AG08396 (cell line): ENCODE results near the gene DHRS4.
A peak's percentile ranks its signal among the peaks of the same experiment; 100 is the strongest.
"Not testable (repeated sequence)": the region's sequence is repeated elsewhere in the genome, so short reads cannot be mapped to it uniquely, and the experiment has no call there.

Experiments
- DNase-seq: peaks from one replicate; pipeline ENCODE4 v3.0.0; 2012; ENCODE audit warnings: low spot score, mixed read lengths

The DHRS4 gene

DNA sequence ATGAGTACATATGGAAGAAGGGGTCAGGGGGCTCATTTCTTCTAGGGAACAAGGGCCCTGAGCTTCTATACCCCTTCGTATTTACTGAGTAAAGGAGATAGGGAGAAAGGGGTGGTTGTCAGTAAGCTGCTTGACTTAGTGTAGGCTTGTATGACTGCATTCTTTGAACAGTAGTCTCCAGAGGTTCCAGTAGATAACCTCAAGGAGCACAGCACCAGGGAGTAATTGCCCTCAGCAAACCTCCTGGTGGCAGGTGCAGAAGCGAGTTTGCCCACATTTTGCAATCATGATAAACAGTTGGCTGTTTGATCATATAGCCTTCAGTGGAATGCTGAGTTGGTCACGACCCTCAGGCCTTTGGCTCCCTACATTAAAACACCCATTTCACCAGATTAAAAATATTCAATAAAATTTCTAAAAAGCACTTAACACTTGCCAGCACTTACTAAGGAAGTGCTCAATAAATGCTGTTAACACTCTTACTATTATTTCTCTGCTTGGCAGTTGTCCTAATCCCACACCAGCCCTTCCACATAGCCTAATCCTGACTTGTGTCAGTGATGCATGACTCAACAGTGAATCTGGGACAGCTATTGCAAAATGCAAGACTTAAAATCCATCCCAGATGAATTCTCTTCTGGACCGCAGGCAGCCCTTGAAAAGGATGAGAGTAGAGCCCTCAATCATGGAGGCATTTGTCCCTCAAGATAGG is 31.5 kb downstream of the DHRS4 start:
- peak; percentile 69 for DNase-seq

DNA sequence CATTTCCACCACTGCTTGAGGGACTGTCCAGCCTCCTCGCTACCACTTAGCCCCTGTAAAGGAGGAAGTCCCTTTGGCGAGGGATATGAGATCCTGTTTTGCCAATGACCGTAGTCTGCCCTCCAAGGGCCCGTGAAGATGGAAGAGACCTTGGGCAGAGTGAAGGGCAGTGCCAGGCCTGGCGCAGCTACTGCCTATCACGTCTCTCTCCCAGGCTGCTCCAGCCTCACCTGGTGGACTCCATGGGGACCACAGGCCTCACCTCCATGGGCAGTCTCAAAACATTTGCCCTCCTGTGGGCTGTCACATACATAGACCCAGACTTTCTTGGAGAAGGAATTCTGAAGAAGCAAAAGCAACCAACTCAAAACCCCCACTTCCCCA is 34.6 kb downstream of the DHRS4 start:
- DNase-seq = not testable (repeated sequence)

DNA sequence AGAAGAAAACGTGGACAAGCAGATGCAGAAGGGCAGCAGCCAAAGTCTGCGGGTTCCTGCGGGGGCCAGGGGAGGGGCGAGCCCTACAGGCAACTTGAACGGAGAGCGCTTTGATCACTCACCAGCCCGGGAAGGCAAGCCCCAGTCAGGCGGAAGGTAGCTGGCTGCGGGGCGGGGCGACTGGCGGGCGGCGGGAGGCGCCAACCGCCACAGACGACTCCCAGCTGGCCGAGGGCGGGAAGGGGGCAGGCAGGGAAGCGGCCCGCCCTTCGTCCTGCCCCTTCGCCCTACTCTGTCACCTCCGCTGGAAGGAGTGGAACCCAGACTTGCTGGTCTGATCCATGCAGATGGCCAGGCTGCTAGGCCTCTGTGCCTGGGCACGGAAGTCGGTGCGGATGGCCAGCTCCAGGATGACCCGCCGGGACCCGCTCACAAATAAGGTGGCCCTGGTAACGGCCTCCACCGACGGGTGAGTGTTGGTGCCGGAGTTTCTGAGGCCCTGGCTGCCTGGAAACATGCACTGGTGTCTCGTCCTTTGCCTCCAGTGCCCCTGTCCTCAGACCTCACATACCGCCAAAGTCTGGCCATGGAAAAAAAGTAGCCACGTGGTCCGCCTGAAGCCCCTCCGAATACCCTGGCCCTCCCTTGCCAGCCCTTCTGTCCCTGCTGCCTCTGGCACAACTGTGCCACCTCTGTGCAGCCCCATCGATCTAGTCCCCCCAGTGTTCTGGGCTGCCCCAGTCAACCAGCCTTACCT is 35.2 kb downstream of the DHRS4 start, which contains the start of gene DHRS4L2:
TSS of gene DHRS4L2 (plus strand) at position 323 of the 757 bp plus-strand sequence. CDS start at position 342, 19 bp downstream.
- peak; percentile 80 for DNase-seq

DNA sequence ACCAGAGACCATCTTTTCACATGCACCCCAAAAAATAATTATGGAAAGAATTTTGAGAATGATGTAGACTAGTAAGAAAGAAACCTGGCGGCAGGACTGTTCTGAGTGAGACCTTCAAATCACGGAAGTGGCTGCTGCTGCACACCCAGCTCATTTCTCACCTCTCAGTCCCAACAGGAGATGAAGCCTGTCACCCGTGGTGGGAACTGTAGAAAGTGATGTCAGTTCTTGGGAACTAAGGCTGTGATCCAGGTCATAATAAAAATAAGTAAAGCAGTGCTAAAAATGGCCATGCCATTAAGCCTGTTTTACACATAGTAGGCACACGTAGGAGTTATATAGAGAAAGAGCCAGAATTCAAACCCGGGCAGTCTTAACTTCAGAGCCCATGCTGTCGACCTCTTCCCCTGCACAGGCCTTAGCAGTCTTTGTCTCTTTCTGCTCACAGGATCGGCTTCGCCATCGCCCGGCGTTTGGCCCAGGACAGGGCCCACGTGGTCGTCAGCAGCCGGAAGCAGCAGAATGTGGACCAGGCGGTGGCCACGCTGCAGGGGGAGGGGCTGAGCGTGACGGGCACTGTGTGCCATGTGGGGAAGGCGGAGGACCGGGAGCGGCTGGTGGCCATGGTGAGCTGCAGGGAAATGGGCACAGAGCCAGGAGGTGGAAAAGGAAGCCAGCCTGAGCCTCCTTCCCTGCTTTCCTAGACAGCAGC is 36.3 kb downstream of the DHRS4 start:
- not testable (repeated sequence) for DNase-seq

DNA sequence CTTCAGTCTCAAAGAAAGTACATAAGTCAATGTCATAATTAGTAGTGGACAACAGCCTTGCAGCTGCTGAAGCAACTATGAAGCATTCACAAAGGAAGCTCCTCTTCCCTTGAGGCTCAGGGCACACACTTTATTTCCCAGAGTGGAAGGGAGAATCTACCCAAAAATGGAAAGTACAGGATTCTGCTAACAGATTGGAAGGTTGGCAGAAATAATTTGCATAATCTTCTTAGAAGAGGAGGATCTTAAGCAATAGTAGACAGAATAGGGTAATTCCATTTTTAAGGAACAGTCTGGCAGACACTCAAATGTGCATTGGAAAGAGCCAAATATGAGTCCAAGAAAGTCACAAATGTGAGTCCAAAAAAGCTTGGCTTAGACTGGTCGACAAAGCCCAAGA is 37.4 kb downstream of the DHRS4 start:
- not testable (repeated sequence) for DNase-seq

DNA sequence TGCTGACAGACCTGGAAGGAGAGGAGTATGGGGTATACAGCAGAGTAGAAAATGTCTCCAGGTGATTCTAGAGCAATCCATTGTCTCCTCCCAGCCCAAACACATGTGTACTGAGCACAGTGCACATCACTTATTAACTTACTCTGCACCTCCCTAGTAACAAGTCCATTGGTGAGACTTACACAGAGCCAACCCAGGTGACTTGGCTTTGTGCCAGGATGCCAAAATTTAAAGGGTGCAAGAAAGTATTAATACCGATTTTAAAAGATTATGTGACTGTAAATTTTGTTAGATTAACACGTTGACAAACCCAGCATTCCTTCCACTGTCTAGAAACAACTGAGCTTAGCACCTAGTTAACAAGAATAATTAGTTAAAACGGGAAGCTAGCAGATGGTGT is 39.5 kb downstream of the DHRS4 start:
- not testable (repeated sequence) for DNase-seq

DNA sequence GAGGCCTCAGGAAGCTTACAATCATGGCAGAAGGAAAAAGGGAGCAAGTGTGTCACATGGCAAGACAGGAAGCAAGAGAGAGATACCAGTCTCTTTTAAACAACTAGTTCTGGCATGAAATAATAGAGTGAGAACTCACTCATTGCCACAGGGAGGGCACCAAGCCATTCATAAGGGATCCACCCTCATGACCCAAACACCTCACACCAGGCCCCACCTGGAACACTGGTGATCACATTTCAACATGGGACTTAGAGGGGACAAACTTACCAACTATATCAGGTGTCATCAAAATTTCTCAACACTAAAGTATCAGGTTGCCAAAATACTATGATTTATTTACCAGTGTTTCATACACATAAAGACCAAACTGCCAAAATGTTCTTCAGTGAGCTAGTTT is 42.4 kb downstream of the DHRS4 start:
- not testable (repeated sequence) for DNase-seq

DNA sequence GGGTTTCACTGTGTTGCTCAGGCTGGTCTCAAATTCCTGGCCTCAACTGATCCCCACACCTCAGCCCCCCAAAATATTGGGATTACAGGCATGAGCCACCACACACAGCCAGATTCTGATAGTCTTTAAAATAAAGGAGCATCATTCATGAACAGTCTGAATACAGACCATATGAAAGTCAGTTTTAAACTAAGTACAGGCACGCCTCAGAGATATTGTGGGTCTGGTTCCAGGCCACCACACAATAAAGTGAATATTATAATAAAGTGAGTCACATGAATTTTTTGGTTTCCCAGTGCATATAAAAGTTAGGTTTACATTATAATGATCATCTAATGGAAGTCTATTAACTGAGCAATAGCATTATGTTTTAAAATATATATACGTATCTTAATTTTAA is 43.3 kb downstream of the DHRS4 start:
- not testable (repeated sequence) for DNase-seq

DNA sequence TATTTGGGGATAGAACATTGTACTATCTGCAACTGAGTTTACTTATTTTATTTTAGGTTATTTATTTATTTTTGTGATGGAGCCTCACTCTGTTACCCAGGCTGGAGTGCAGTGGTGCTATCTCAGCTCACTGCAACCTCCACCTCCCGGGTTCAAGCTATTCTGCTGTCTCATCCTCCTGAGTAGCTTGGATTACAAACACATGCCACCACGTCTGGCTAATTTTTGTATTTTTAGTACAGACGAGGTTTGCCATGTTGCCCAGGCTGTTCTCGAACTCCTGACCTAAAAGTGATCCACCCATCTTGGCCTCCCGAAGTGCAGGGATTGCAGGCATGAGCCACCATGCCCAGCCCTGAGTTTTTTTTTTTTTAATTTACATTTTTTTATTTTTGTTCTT is 46.1 kb downstream of the DHRS4 start:
- not testable (repeated sequence) for DNase-seq

DNA sequence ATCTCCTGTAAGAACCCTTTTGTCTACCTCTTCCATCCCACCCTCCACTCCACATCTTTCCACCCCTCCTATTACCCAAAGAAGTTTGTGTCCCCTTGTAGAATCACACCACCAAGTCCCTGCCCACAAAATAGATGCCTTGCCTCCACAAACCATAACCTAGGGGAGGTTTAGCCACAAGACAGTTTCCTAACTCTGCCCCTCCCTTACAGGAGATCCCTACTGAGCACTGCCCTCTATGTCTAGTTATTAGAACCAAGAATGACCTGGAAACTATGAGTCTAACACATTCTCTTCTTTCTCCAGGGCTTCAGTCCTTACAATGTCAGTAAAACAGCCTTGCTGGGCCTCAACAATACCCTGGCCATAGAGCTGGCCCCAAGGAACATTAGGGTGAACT is 47.5 kb downstream of the DHRS4 start:
- DNase-seq = not testable (repeated sequence)

DNA sequence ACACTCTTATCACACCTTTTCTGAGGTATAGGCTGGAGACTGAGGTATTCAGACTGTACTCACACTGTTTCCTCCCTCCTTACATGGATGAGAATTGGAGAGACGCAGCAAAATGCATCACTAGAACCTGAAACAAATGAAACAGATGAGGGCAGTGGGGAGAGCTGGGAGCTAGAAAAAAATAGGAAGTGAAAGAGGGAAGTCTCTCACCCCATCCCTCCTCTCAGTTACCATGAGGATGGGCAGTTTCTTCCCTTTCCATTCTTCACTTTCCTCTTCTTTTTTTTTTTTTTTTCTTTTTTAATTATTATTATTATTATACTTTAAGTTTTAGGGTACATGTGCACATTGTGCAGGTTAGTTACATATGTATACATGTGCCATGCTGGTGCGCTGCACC is 48.1 kb downstream of the DHRS4 start:
- not testable (repeated sequence) for DNase-seq

DNA sequence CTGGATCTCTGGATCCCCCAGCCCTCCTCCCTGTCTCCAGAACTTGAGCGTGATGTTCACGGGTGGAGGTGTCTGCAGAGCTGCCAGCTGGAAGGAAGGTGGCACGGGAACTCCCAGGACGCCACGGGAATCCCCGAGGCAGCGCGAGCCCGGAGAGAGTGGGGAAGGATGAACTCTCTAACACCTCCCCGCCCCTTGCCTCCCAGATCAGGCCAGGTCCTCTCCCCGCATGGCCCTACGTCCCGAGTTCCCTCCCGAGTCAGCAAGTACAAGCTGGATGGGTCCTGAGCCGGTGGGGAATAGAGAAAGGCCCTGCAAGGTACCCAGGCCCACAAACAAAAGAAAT is 52.9 kb downstream of the DHRS4 start:
- not testable (repeated sequence) for DNase-seq

DNA sequence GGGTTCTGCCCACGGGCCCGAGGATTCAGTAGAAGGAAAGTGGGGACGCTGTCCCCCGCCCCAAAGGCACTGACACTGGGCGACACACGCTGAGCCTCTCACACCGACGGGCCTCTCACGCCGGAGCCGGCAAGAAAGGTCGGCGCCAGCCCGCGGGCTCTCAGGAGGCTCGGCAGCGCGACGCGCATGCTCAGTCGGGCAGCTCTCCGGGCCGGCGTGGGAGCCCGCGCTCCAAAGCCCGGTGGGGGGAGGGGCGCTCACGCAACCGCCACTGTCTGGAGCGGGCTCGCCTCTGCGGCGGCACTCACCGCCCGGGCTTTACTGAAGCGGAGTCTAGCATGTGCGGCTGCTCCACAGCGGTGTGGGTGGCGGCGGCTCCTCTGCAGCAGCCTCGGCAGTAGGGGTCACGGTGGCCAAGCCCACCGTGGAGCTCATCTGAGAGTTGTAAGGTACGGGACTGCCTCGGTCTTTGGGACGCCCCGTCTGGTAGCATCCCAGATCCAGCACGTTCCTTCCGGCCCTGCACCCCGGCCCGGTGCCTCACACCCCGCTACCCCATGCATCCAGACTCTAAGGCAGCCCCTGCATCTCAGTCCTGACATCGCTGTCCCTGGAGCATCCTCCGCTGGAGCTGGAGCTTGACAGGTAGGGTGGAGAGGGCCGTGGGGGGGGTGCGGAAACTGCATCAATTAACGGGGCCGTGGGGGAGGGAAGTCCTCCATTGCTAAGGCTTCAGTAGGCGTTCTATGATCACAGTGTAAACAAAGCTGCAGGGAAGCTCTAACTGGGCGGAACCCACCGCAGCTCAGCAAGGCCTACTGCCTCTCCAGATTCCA is 53.5 kb downstream of the DHRS4 start:
- not testable (repeated sequence) for DNase-seq

DNA sequence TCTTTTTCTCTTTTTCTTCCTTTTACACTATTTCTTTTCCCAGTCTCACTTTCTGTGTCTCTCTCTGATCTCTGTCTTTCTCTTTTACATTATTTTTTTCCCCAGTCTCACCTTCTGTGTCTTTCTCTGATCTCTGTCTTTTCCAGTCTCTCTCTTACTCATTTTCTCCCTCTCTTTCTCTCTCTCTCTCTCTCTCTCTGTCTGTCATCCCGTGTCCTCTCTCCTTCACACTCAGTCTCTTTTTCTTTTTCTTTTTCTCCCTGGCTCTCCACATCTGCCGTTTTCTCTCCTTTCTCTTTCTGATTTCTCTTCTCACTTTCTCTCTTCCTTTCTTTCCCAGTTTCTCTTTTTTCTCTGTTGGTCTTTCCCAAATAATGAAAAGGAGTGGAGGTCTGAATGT is 57.5 kb downstream of the DHRS4 start:
- no peak for DNase-seq

DNA sequence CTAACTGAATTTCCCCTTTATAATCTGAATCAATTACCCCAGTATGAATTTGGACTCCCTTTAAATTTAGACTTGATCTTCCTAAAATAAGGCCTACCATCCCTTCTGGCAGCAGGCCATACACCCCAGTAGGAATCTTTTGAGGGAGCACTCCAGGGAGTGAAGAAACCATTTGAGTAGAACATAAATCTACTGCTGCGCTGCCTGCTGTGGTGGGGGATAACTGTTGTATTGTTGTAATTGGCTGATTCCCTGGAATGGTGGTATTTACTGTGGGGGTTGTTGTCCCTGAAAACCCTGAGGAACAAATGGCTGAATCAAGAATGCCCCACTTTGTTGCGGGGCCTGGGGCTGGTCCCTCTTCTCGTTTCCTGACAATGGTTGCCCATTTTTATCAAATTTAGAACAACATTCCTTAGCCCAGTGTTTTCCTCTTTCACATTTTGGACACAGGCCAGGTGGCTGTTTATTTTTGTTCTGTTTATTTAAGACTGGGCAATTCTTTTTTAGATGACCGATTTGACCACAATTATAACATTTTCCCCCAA is 59.2 kb downstream of the DHRS4 start:
- DNase-seq = not testable (repeated sequence)

DNA sequence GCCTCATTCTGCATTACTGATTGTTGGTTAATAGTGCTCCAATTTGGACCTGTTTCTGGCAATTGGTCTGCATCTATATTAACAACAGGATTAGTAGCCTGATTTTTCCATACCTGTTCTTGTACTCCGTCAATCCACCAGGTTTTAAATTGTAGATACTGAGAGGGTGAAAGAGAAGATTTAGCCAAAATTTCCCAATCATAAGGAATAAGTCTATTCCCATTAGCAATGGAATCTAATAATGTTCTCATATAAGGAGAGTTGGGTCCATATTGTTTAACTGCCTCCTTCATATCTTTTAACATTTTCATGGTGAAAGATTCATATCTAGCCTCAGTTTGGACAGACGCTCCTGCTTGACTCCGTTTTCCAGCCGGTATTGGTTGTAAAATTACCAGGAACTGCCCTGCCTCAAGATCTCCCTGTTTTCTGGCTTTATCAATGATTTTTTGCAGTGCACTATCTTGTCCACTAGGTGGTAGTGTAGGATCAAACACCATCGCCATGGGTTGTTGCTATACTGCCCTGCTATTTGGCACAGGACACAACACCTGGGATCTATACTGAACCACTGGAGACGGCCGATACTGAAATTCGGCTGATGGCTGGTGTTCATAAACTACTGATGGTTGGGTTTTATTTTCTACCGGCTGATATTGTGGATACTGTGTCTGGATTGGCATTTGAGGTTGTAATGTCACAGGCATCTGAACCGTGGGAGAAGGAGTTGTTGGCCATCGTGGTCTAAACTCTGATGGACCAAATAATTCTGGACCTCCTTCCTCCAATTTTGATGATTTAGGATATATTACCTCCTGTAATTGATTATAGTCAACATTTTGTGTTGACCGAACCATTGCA is 60.3 kb downstream of the DHRS4 start:
- peak; percentile 76 for DNase-seq

DNA sequence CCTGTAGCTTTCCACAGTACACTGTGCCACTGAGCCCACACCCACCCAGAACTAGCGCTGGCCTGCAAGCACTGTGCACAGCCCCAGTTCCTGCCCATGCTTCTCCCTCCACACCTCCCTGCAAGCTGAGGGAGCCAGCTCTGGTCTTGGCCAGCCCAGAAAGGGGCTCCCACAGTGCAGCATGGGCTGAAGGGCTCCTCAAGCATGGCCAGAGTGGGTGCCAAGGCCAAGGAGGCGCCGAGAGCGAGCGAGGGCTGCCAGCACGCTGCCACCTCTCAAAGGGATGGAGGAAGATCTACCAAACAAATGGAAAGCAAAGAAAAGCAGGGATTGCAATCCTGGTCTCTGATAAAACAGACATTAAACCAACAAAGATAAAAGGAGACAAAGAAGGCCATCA is 62.2 kb downstream of the DHRS4 start:
- not testable (repeated sequence) for DNase-seq
